GM13977 (cell line): ENCODE data around the gene GTPBP1.

Experiments
- DNase-seq: peaks from one replicate; pipeline ENCODE4 v3.0.0; 2012; ENCODE audit warnings: low spot score
- CTCF ChIP-seq: IDR thresholded peaks from 2 replicates; pipeline ENCODE4 v1.5.1; 2012; ENCODE audit warnings: mild to moderate bottlenecking, control low read depth; ENCODE audit not compliant: insufficient read depth; ENCODE audit errors: extremely low read depth, missing control alignments
- in situ Hi-C: fragments of 300-500 bp; cut with MboI; formaldehyde crosslinking; loops from one replicate; pipeline ENCODE4 v1.12.0; 2022; ENCODE audit warnings: low sequenced_read_pairs, low pct_unique_long_range_greater_than_20kb, mixed read lengths, inconsistent platforms; ENCODE audit not compliant: unreplicated experiment

The GTPBP1 gene

GRCh38 chr22:38773363-38773946 lies 67.7 kb downstream of the GTPBP1 start:
- DNase-seq: no peak
- no peak for TF ChIP-seq CTCF
- in situ Hi-C loops: no loop called here

DNA sequence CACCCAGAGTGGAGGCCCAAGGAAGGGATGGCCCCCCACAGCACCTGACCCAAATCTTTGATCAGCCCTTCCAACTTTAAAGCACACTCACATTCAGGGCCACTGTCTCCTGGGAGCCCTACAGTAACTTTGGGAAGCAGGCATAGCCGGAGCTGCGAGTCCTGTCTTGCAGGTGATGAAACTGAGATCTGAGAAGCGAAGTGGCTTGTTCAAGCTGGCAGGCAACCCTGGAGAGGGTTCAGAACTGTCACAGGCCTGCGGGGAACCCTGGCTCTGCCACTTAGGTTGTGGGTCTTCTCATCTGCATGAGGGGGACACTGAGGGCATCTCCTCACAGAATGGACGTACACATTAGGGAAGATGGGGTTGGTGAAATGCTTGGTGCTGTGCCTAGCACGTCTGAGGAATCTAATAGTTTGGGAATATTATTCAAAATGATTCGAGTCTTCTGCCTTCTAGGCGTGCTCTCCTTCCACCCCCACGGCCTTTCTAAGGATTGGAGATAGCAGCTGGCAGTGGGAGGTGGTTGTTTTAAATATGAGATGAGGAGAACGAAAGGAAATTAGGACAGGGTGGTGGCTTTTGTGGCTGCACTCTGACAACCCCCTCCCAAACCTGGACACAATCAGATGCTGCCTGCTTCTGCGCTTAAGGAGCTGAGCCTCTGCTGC lies 68.9 kb downstream of the GTPBP1 start:
- in situ Hi-C loops: no loop called here
- no peak for DNase-seq
- TF ChIP-seq CTCF: no peak

- TF ChIP-seq CTCF: no peak
- no peak for DNase-seq
- in situ Hi-C loops: no loop called here
Observed at GRCh38 chr22:38775656-38776055, 69.9 kb downstream of the GTPBP1 start.

DNA sequence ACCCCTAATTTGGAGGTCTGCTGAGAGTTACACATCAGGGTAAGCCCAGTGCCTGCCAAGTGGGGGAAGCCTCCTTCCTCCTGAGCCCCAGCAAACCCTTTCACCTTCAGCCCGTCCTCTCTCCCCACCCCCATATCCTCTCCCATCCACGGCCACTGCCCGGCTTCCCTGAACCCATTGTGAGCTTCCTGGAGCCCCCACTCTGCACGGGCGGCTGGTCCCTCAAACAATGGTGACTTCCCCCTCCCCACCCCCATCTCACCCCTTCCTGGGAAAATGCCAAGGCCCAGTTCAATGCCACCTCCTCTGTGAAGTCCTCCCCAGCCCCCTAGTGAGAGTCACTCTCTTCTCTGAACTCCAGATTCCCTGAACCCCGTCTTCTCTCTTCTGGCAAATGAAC lies 70.3 kb downstream of the GTPBP1 start:
- no peak for DNase-seq
- in situ Hi-C loops: no loop called here
- no peak for TF ChIP-seq CTCF

GRCh38 chr22:38777087-38777671 lies 71.4 kb downstream of the GTPBP1 start:
- no peak for DNase-seq
- no peak for TF ChIP-seq CTCF
- in situ Hi-C loops: no loop called here

- TF ChIP-seq CTCF: no peak
- in situ Hi-C loops: no loop called here
Observed at GRCh38 chr22:38781033-38781432, 75.3 kb downstream of the GTPBP1 start.

More at GRCh38 chr22:38781033-38781432, 75.3 kb downstream of the GTPBP1 start:
- DNase-seq: no peak
